Panc1 (cell line): ENCODE data around the gene TNIK. TPM values are rescaled to one million over a fixed set of nuclear protein-coding genes. Genes with fewer than 3 reads are reported as not detected.

Experiments used
- ATAC-seq: fragments of 200-7000 bp; cut with Tn5 transposase; 2 replicates; pipeline ENCODE4 v1.9.1; 2020; ENCODE audit warnings: mild to moderate bottlenecking, moderate library complexity
- BruUV-seq: library from RNA; stranded (reverse); fragments of 400-500 nt; replicated peaks from 2 replicates; lab custom pipeline; 2021; lab: Mats Ljungman, UMichigan
- CTCF ChIA-PET: fragments of 300-600 bp; sonication (Branson Sonifier 250); formaldehyde crosslinking; loops from one replicate; lab custom pipeline; 2022; ENCODE audit warnings: antibody characterized with exemption; lab: Charles Lee
- POLR2A ChIA-PET: fragments of 300-600 bp; sonication (Branson Sonifier 250); formaldehyde crosslinking; loops from one replicate; lab custom pipeline; 2022; ENCODE audit warnings: antibody characterized with exemption; lab: Charles Lee
- DNase-seq: peaks from one replicate; pipeline ENCODE4 v3.0.0-alpha.2; 2010; ENCODE audit warnings: low read depth, low spot score
- H3K27ac ChIP-seq: 2 replicates; pipeline ENCODE4 v1.5.1; 2011; ENCODE audit warnings: mild to moderate bottlenecking, low read length, inconsistent platforms
- H3K27me3 ChIP-seq: fragments of 200-500 bp; sonication (Bioruptor generic); 2 replicates; pipeline ENCODE4 v1.6.0; 2014; ENCODE audit warnings: low read length, inconsistent platforms; ENCODE audit not compliant: control insufficient read depth, insufficient read depth
- H3K36me3 ChIP-seq: fragments of 200-500 bp; sonication (Bioruptor generic); 2 replicates; pipeline ENCODE4 v1.5.1; 2014; ENCODE audit warnings: inconsistent platforms, mild to moderate bottlenecking, low read length, moderate library complexity; ENCODE audit not compliant: control insufficient read depth, insufficient read depth
- H3K4me1 ChIP-seq: 2 replicates; pipeline ENCODE4 v1.5.1; 2011; ENCODE audit warnings: inconsistent platforms, mild to moderate bottlenecking, low read length, moderate library complexity; ENCODE audit not compliant: control insufficient read depth, insufficient read depth
- H3K4me3 ChIP-seq, 2 experiments: 2 replicates each; pipeline ENCODE4 v1.5.1; 2011 to 2012; ENCODE audit warnings: low read depth in 2 of 2, low read length in 2 of 2, mild to moderate bottlenecking in 2 of 2, inconsistent platforms in 1 of 2, moderate library complexity in 1 of 2
- H3K9me3 ChIP-seq: fragments of 200-500 bp; sonication (Bioruptor generic); 2 replicates; pipeline ENCODE4 v1.5.1; 2014; ENCODE audit warnings: low read depth, mild to moderate bottlenecking, inconsistent platforms, low read length, moderate library complexity; ENCODE audit not compliant: control insufficient read depth, insufficient read depth
- CTCF ChIP-seq: fragments of 450-650 bp; IDR thresholded peaks from 2 replicates; pipeline ENCODE4 v1.5.1; 2017; ENCODE audit warnings: mild to moderate bottlenecking
- POLR2AphosphoS5 ChIP-seq: IDR thresholded peaks from 2 replicates; pipeline ENCODE4 v1.6.1; 2012; ENCODE audit warnings: mild to moderate bottlenecking, low read depth, low read length, moderate library complexity
- SIN3A ChIP-seq: IDR thresholded peaks from 2 replicates; pipeline ENCODE4 v1.6.1; 2012; ENCODE audit warnings: low read depth, mild to moderate bottlenecking, low read length, moderate library complexity, borderline replicate concordance; ENCODE audit not compliant: insufficient read depth
- TCF7L2 ChIP-seq: IDR thresholded peaks from 2 replicates; pipeline ENCODE4 v1.6.1; 2011; ENCODE audit warnings: mild to moderate bottlenecking, low read depth, low read length, inconsistent platforms
- in situ Hi-C: cut with HindIII; loops from 2 replicates; pipeline ENCODE4 v1.10.0; 2016; ENCODE audit warnings: low sequenced_read_pairs, low pct_unique_long_range_greater_than_20kb
- intact Hi-C: fragments of 100-400 bp; cut with micrococcal nuclease; formaldehyde crosslinking; loops from one replicate; pipeline ENCODE4 v1.10.0; 2022; ENCODE audit not compliant: unreplicated experiment
- total RNA-seq: library from RNA; stranded (reverse); gene quantifications from one replicate; pipeline ENCODE4 v1.2.1, GENCODE V29; 2021; ENCODE audit not compliant: unreplicated experiment
- TF ChIP-seq, protein P1 (sequence below), 2 experiments: IDR thresholded peaks; 2 replicates each; pipeline ENCODE4 v1.6.1; 2011 to 2012; ENCODE audit warnings: low read depth in 2 of 2, control low read depth in 1 of 2, low read length in 1 of 2, mild to moderate bottlenecking in 1 of 2, moderate library complexity in 1 of 2; ENCODE audit not compliant: insufficient read depth in 1 of 2

The TNIK gene
- total RNA-seq, 1 experiment from 2014 or later = 1.9 TPM

DNA sequence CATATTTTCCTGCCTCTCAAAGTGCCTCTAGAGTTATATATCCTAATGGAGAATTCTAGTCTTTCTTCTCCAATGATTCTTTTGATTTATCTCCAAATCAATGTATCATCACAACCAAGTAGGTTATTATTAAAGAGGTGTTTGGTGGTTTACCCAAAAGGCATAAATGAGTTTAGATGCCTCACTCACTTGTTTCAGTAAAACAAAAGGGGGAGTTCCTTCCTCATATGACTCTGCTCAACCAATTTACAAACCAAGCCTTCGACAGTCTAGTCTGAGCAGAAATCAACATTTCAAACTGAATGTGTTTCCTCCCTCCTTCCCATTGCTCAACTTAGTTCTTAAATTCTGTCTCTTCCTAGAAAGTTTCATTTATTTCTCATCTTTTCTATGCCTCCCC is 116.5 kb downstream of the TNIK start:
- no peak overlapping the region for H3K4me3 ChIP-seq
- ATAC-seq = no peak
- no TSS peak for BruUV-seq
- ChIA-PET CTCF (no interaction called here), POLR2A (no interaction called here)
- DNase-seq = no peak
- peaks cover 2% of the 10 kb centered on the region; the same call in 1 of the 2 replicates for H3K27me3 ChIP-seq
- in situ Hi-C loops = no loop called here
- H3K36me3 ChIP-seq = no peaks in the 10 kb centered on the region
- TF ChIP-seq CTCF = no peak
- TF ChIP-seq, protein P1, sequence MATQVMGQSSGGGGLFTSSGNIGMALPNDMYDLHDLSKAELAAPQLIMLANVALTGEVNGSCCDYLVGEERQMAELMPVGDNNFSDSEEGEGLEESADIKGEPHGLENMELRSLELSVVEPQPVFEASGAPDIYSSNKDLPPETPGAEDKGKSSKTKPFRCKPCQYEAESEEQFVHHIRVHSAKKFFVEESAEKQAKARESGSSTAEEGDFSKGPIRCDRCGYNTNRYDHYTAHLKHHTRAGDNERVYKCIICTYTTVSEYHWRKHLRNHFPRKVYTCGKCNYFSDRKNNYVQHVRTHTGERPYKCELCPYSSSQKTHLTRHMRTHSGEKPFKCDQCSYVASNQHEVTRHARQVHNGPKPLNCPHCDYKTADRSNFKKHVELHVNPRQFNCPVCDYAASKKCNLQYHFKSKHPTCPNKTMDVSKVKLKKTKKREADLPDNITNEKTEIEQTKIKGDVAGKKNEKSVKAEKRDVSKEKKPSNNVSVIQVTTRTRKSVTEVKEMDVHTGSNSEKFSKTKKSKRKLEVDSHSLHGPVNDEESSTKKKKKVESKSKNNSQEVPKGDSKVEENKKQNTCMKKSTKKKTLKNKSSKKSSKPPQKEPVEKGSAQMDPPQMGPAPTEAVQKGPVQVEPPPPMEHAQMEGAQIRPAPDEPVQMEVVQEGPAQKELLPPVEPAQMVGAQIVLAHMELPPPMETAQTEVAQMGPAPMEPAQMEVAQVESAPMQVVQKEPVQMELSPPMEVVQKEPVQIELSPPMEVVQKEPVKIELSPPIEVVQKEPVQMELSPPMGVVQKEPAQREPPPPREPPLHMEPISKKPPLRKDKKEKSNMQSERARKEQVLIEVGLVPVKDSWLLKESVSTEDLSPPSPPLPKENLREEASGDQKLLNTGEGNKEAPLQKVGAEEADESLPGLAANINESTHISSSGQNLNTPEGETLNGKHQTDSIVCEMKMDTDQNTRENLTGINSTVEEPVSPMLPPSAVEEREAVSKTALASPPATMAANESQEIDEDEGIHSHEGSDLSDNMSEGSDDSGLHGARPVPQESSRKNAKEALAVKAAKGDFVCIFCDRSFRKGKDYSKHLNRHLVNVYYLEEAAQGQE (IDR thresholded peaks at IDR 0.05; ENCODE audit: insufficient read depth in 1 of 2, low read depth in 2 of 2, low read length in 1 of 2) = no peak
- TF ChIP-seq TCF7L2 = no peak
- TF ChIP-seq SIN3A = no peak
- TF ChIP-seq POLR2AphosphoS5 = no peak
- H3K4me1 ChIP-seq = no peaks in the 10 kb centered on the region
- H3K9me3 ChIP-seq = no peaks in the 10 kb centered on the region
- no peak overlapping the region for H3K27ac ChIP-seq
- intact Hi-C loops = no loop called here

DNA sequence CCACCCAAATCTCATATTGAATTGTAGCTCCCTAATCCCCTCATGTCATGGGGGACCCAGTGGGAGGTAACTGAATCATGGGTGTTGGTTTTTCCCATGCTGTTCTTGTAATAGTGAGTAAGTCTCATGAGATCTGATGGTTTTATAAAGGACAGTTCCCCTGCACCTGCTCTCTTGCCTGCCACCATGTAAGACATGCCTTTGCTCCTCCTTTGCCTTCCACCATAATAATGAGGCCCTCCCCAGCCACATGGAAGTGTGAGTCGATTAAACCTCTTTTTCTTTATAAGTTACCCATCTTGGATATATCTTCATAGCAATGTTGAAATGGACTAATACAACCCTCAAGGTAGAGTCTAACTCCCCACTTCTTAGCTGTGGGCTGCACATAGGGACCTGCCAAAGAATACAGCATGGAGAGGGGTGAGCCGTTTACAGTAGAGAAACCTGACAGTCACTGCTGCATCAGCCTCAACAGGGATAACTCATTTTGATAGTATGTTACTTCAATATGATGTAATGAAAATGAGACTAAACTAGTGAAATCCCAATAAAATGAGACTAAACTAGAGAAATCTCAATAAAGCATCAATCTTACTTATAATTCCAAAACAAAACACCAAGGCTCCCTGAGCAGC is 117.3 kb downstream of the TNIK start:
- Histone ChIP-seq H3K36me3 (no peaks in the 10 kb centered on the region), H3K4me3 (no peak overlapping the region), H3K9me3 (no peaks in the 10 kb centered on the region), H3K27me3 (peaks cover 2% of the 10 kb centered on the region; the same call in 1 of the 2 replicates), H3K27ac (no peak overlapping the region), H3K4me1 (no peaks in the 10 kb centered on the region)
- ChIA-PET CTCF (no interaction called here), POLR2A (no interaction called here)
- intact Hi-C loops = no loop called here
- DNase-seq = no peak
- TF ChIP-seq, protein P1 (IDR thresholded peaks at IDR 0.05; ENCODE audit: insufficient read depth in 1 of 2, low read depth in 2 of 2, low read length in 1 of 2) = no peak
- TF ChIP-seq CTCF = no peak
- TF ChIP-seq SIN3A = no peak
- TF ChIP-seq POLR2AphosphoS5 = no peak
- no peak for TF ChIP-seq TCF7L2
- in situ Hi-C loops = no loop called here
- ATAC-seq = no peak
- no TSS peak for BruUV-seq
